Endothelial cell (in vitro differentiated cells): ENCODE measurements around the gene ZNF69. TPM values are rescaled to one million over a fixed set of nuclear protein-coding genes. Genes with fewer than 3 reads are reported as not detected.
"Not testable (repeated sequence)": the region's sequence is repeated elsewhere in the genome, so short reads cannot be mapped to it uniquely, and the experiment has no call there.

ENCODE experiments used
- DNase-seq: peaks from one replicate; pipeline ENCODE4 v3.0.0; 2021; ENCODE audit warnings: low spot score
- H3K27ac Mint-ChIP-seq: one replicate; pipeline ENCODE4 v1.8.0; 2021; ENCODE audit warnings: mixed read lengths, inconsistent platforms; ENCODE audit not compliant: unreplicated experiment
- H3K27me3 Mint-ChIP-seq: one replicate; pipeline ENCODE4 v1.8.0; 2021; ENCODE audit warnings: mild to moderate bottlenecking, moderate library complexity, mixed read lengths, inconsistent platforms; ENCODE audit not compliant: unreplicated experiment
- H3K36me3 Mint-ChIP-seq: one replicate; pipeline ENCODE4 v1.8.0; 2021; ENCODE audit warnings: mild to moderate bottlenecking, low read depth, mixed read lengths, inconsistent platforms; ENCODE audit not compliant: unreplicated experiment
- H3K4me1 Mint-ChIP-seq: one replicate; pipeline ENCODE4 v1.8.0; 2021; ENCODE audit warnings: mild to moderate bottlenecking, mixed read lengths, inconsistent platforms; ENCODE audit not compliant: unreplicated experiment
- H3K4me3 Mint-ChIP-seq: one replicate; pipeline ENCODE4 v1.8.0; 2021; ENCODE audit warnings: mild to moderate bottlenecking, mixed read lengths, inconsistent platforms; ENCODE audit not compliant: unreplicated experiment
- H3K9me3 Mint-ChIP-seq: one replicate; pipeline ENCODE4 v1.8.0; 2021; ENCODE audit warnings: mixed read lengths, inconsistent platforms; ENCODE audit not compliant: unreplicated experiment
- total RNA-seq: library from RNA; stranded (reverse); fragmentation: NEBNext Ultra II Directional; extraction: Animal tissue kit (Norgen Biotek cat#: 25700); gene quantifications from one replicate; pipeline ENCODE4 v1.2.1, GENCODE V29; 2021; ENCODE audit not compliant: unreplicated experiment
- TF ChIP-seq, protein P1 (sequence below): fragments of 200-600 bp; sonication (generic); IDR thresholded peaks from one replicate; pipeline ENCODE4 v1.5.0; 2021; ENCODE audit warnings: antibody characterized with exemption; ENCODE audit not compliant: unreplicated experiment

The ZNF69 gene
- total RNA-seq, 1 donor from 2014 or later, result not detected

DNA sequence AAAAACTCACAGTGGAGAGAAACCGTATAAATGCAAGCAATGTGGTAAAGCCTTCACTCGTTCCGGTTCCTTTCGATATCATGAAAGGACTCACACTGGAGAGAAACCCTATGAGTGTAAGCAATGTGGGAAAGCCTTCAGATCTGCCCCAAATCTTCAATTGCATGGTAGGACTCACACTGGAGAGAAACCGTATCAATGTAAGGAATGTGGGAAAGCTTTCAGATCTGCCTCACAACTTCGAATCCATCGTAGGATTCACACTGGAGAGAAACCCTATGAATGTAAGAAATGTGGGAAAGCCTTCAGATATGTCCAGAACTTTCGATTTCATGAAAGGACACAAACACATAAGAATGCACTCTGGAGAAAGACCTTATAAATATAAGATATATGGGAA lies 19.4 kb upstream of the ZNF69 start:
- Mint-ChIP-seq H3K27ac (no peak overlapping the region), H3K36me3 (peaks cover 10% of the 10 kb centered on the region), H3K27me3 (peaks cover 1% of the 10 kb centered on the region), H3K9me3 (peaks cover 46% of the 10 kb centered on the region), H3K4me3 (no peak overlapping the region), H3K4me1 (no peaks in the 10 kb centered on the region)
- DNase-seq, result no peak
- TF ChIP-seq, protein P1, sequence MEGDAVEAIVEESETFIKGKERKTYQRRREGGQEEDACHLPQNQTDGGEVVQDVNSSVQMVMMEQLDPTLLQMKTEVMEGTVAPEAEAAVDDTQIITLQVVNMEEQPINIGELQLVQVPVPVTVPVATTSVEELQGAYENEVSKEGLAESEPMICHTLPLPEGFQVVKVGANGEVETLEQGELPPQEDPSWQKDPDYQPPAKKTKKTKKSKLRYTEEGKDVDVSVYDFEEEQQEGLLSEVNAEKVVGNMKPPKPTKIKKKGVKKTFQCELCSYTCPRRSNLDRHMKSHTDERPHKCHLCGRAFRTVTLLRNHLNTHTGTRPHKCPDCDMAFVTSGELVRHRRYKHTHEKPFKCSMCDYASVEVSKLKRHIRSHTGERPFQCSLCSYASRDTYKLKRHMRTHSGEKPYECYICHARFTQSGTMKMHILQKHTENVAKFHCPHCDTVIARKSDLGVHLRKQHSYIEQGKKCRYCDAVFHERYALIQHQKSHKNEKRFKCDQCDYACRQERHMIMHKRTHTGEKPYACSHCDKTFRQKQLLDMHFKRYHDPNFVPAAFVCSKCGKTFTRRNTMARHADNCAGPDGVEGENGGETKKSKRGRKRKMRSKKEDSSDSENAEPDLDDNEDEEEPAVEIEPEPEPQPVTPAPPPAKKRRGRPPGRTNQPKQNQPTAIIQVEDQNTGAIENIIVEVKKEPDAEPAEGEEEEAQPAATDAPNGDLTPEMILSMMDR, result no peak

DNA sequence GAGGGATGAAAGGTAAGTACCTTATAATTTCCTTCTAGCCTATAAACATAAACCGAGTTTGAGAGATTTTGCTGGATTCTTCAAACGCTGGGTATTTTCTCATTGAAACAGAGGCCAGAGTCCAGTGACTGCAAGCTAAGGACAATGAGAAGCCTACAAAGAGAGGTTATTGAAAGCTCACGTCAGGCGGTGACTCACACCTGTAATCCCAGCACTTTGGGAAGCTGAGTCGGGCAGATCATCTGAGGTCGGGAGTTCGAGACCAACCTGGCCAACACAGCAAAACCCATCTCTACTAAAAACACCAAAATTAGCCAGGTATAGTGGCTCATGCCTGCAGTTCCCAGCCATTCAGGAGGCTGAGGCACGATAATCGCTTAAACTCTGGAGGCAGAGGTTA lies 15.0 kb upstream of the ZNF69 start:
- TF ChIP-seq, protein P1, result no peak
- H3K36me3 Mint-ChIP-seq, result peaks cover 6% of the 10 kb centered on the region
- H3K4me3 Mint-ChIP-seq, result no peak overlapping the region
- no peaks in the 10 kb centered on the region for H3K4me1 Mint-ChIP-seq
- H3K27ac Mint-ChIP-seq, result no peak overlapping the region
- DNase-seq, result no peak
- no peaks in the 10 kb centered on the region for H3K27me3 Mint-ChIP-seq
- H3K9me3 Mint-ChIP-seq, result peaks cover 25% of the 10 kb centered on the region

DNA sequence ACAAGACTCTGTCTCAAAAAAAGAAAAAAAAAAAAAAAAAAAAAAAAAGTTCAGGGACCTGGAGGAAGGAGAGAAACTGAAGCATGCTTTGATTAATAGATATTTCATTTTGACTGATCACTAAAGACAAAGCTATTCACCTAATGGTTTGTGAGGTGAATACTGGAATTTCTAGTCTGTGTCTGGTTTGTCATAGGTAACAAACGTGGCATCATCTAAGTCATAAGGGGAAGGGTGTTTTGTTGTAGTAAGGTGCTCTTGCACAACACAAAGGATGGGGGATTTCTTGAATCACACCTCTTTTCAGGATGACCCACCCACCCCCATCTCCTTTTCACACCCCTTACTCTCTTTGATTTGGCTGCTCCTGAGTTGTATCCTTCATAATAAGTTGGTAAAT lies 13.8 kb upstream of the ZNF69 start:
- Mint-ChIP-seq H3K27ac (no peak overlapping the region), H3K4me3 (no peak overlapping the region), H3K27me3 (no peaks in the 10 kb centered on the region), H3K4me1 (no peaks in the 10 kb centered on the region), H3K9me3 (peaks cover 18% of the 10 kb centered on the region), H3K36me3 (peaks cover 4% of the 10 kb centered on the region)
- TF ChIP-seq, protein P1, result no peak
- no peak for DNase-seq

DNA sequence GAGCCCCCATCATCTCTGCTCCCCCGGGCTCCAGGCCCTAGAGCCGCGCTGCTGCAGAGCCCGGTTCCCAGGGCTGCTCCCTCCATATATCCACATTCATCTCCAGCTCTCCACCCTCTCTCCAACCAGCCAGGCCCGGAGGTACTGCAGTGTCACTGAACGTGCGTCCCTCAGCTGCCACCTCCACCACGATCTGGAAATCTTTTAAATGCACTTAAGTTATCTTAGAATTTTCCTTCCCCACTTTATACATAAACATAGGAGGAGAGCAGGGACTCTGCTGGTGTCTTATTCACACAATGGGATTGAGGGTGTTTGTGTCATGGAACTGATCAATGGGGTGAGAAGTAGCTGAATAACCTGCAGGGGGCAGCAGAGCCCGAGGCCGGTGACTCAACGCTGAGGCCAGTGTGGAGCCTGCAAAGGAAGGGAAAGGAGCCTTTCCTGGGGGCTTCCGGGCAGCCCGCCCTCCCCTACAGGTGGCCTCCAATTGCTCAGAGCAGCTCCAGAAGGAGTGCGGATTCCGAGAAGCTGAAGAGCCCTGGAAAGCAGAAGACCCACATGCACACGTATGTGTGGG lies 7.8 kb upstream of the ZNF69 start:
- Mint-ChIP-seq H3K9me3 (peaks cover 51% of the 10 kb centered on the region), H3K36me3 (peaks cover 20% of the 10 kb centered on the region)
- not testable (repeated sequence) for H3K4me1 Mint-ChIP-seq, H3K4me3 Mint-ChIP-seq, DNase-seq, H3K27me3 Mint-ChIP-seq, H3K27ac Mint-ChIP-seq

DNA sequence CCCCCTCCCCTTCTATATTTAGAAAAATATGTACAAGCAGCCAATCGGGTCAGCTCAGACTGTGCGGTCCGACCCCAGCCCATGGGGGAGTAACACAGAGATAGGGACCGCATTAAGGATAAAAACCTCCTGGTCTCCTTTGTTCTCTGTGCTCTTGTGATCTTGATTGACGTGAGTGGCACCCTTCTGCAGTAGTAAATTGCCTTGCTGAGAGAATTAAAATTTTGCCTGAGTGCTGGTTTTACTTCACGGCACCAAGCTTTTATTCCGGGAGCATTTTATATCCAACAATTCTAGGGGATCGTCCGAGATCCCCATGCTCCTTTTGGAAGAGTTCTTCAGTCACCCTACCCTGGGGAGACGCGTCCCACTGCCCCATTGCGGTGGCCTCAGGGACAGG lies 7.0 kb upstream of the ZNF69 start:
- Mint-ChIP-seq H3K36me3 (peaks cover 20% of the 10 kb centered on the region), H3K9me3 (peaks cover 54% of the 10 kb centered on the region), H3K4me3 (no peak overlapping the region), H3K4me1 (no peaks in the 10 kb centered on the region), H3K27me3 (peaks cover 5% of the 10 kb centered on the region), H3K27ac (no peak overlapping the region)
- no peak for DNase-seq
- TF ChIP-seq, protein P1, result no peak
